Body of pancreas (tissue), 4 donors: Measurements from ENCODE around the gene BLOC1S6. TPM values are rescaled to one million over a fixed set of nuclear protein-coding genes. Genes with fewer than 3 reads are reported as not detected.

ENCODE experiments used
- ATAC-seq: fragments of 150-250 bp; one replicate; pipeline ENCODE4 v1.9.1; 2016
- DNase-seq, 4 donors: peaks; one replicate each; pipeline ENCODE4 v3.0.0-alpha.2; 2019
- H3K27ac ChIP-seq, 4 donors: fragments of 200-600 bp; sonication (generic); 1 replicate in 3 of 4; 2 replicates in 1 of 4; pipeline versions ENCODE4 v1.5.1 to v1.6.1; 2016 to 2019; ENCODE audit warnings: mild to moderate bottlenecking in 1 of 4, mixed read lengths in 1 of 4, moderate library complexity in 1 of 4
- H3K27me3 ChIP-seq, 2 donors: fragments of 200-600 bp; sonication (generic); one replicate each; pipeline ENCODE4 v1.6.0; 2016; ENCODE audit warnings: mild to moderate bottlenecking in 1 of 2
- H3K36me3 ChIP-seq, 2 donors: fragments of 200-600 bp; sonication (generic); replicated peaks in 1 of 2; 2 replicates each; pipeline ENCODE4 v1.5.1; 2016; ENCODE audit warnings: low read depth in 2 of 2; ENCODE audit not compliant: insufficient read depth in 1 of 2
- H3K4me1 ChIP-seq: fragments of 200-600 bp; sonication (generic); one replicate; pipeline ENCODE4 v1.6.0; 2016
- H3K4me3 ChIP-seq, 2 donors: fragments of 200-600 bp; sonication (generic); 1 replicate in 1 of 2; 2 replicates in 1 of 2; pipeline ENCODE4 v1.5.1; 2016 to 2019
- H3K9me3 ChIP-seq, 3 donors: fragments of 200-600 bp; sonication (generic); 1 replicate in 2 of 3; 2 replicates in 1 of 3; pipeline ENCODE4 v1.5.1; 2016
- POLR2A ChIP-seq, 3 donors: fragments of 450-650 bp; IDR thresholded peaks; one replicate each; pipeline ENCODE4 v1.6.1; 2016; ENCODE audit warnings: antibody characterized with exemption in 3 of 3, mild to moderate bottlenecking in 2 of 3
- WGBS, 2 donors: methylation state at CpG; one replicate each; pipeline ENCODE4 v1.1.5; 2017; 5-methylcytosine and 5-hydroxymethylcytosine counted together
- intact Hi-C: fragments of 100-400 bp; cut with DNase I; formaldehyde crosslinking; loops from one replicate; pipeline ENCODE4 v1.15.1; 2023
- total RNA-seq, 2 donors: library from RNA; depleted of rRNA; stranded (reverse); fragments of >200 nt; gene quantifications; one replicate each; pipeline ENCODE4 v1.1.0, GENCODE V29; 2016
- TF ChIP-seq, protein P1 (sequence below), 7 experiments: fragments of 450-650 bp in 4 of 7; fragments of 200-600 bp in 3 of 7; sonication (generic) in 3 of 7; IDR thresholded peaks; one replicate each; pipeline ENCODE4 v1.5.1; 2016 to 2019; ENCODE audit warnings: antibody characterized with exemption in 7 of 7

BLOC1S6 gene
- total RNA-seq, 2 donors from 2014 or later = 18.5 to 34.0 TPM

DNA sequence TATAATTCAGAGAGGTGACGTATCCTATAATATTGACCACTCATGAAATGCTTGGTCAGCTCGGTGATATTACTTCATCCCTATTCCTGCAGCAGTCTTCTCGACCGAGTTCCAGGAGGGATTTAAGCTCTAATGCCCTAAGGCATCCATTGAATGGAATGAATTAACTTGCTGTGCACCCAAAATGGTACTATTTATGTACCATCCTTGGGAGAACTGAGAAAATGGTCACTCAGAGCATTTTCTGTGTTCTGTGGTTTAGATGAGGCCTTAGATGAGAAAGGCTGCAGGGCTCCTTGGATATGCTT lies 638 bp downstream of the BLOC1S6 start:
- H3K36me3 ChIP-seq = no peaks in the 10 kb centered on the region
- H3K9me3 ChIP-seq = no peaks in the 10 kb centered on the region
- peaks cover 36% of the 10 kb centered on the region for H3K4me1 ChIP-seq
- DNase-seq (no peak), ATAC-seq (no peak)
- TF ChIP-seq POLR2A (IDR thresholded peaks at IDR 0.05) = no peak
- TF ChIP-seq, protein P1, sequence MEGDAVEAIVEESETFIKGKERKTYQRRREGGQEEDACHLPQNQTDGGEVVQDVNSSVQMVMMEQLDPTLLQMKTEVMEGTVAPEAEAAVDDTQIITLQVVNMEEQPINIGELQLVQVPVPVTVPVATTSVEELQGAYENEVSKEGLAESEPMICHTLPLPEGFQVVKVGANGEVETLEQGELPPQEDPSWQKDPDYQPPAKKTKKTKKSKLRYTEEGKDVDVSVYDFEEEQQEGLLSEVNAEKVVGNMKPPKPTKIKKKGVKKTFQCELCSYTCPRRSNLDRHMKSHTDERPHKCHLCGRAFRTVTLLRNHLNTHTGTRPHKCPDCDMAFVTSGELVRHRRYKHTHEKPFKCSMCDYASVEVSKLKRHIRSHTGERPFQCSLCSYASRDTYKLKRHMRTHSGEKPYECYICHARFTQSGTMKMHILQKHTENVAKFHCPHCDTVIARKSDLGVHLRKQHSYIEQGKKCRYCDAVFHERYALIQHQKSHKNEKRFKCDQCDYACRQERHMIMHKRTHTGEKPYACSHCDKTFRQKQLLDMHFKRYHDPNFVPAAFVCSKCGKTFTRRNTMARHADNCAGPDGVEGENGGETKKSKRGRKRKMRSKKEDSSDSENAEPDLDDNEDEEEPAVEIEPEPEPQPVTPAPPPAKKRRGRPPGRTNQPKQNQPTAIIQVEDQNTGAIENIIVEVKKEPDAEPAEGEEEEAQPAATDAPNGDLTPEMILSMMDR (IDR thresholded peaks at IDR 0.05) = no peak
- 0% methylated on average over 4 of the region's 4 CpGs for WGBS, 2 donors
- H3K27me3 ChIP-seq = no peaks in the 10 kb centered on the region
- peak overlapping the region; percentile 70 to 90 for H3K4me3 ChIP-seq
- intact Hi-C loops = no loop called here
- H3K27ac ChIP-seq = peak overlapping the region; percentile 92 to 100 (median 96)

DNA sequence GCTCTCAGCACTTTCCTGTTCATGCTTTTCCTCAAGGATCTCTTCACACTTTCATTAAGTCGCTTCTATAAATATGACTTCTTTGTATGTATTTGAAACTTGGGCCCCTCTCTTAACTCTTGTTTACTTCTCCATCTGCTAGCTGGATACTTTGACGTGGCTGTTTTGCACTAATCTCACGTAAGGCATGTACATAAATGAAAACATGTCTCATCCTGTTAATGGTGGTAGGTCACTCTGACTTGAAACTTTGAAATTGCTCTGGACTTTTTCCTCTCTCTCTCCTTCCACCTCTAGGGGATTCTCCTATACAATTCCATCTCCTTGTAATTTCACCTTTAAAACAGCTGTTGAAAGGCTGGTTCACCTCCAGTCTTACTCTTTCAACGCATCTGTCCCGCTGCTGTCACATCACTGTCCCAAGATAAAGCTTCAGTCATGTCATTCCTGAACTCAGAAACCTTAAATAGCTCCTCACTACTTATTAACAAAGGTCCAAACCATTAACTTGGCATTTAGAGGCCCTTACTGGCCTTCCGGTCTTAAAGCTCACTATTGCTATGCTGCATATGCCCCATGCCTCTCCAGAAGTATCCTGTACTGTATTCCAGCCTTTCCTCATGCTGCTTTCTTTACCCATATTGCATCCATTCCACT lies 1.2 kb downstream of the BLOC1S6 start:
- Histone ChIP-seq H3K27ac (peak overlapping the region in 3 of 4 donors; percentile 94 to 100 (median 99)), H3K9me3 (no peaks in the 10 kb centered on the region), H3K4me1 (peaks cover 36% of the 10 kb centered on the region), H3K4me3 (peak overlapping the region; percentile 70 to 90), H3K36me3 (no peaks in the 10 kb centered on the region), H3K27me3 (no peaks in the 10 kb centered on the region)
- 9 to 11% methylated on average over 6 of the region's 6 CpGs for WGBS, 2 donors
- ATAC-seq (no peak), DNase-seq (no peak)
- TF ChIP-seq, protein P1 (IDR thresholded peaks at IDR 0.05) = no peak
- TF ChIP-seq POLR2A (IDR thresholded peaks at IDR 0.05) = no peak
- intact Hi-C loops = no loop called here

DNA sequence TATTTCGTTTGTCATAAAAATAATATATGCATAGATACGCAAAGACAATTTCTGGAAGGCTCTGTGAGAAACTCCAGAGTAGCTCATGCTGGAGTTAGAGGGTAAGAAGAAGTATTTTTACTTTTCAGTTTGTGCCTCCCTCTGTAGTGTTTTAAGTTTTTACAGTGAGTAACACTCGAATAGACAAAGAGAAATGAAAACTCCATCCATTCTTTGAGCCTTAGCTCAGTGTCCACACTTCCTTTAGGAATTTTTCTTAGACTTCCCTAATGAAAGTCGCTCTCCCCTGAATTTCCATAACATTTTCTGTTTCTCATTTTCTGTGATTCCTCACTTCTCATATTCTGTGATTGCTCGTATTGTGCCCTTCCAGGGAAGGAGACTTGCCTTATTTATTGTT lies 2.1 kb downstream of the BLOC1S6 start:
- Histone ChIP-seq H3K27me3 (no peaks in the 10 kb centered on the region), H3K27ac (no peak overlapping the region), H3K4me3 (no peak overlapping the region), H3K36me3 (no peaks in the 10 kb centered on the region), H3K4me1 (peaks cover 36% of the 10 kb centered on the region), H3K9me3 (no peaks in the 10 kb centered on the region)
- TF ChIP-seq, protein P1 (IDR thresholded peaks at IDR 0.05) = no peak
- TF ChIP-seq POLR2A (IDR thresholded peaks at IDR 0.05) = no peak
- DNase-seq (no peak), ATAC-seq (no peak)
- intact Hi-C loops = no loop called here
- 52 to 53% methylated on average over 5 of the region's 5 CpGs for WGBS, 2 donors

DNA sequence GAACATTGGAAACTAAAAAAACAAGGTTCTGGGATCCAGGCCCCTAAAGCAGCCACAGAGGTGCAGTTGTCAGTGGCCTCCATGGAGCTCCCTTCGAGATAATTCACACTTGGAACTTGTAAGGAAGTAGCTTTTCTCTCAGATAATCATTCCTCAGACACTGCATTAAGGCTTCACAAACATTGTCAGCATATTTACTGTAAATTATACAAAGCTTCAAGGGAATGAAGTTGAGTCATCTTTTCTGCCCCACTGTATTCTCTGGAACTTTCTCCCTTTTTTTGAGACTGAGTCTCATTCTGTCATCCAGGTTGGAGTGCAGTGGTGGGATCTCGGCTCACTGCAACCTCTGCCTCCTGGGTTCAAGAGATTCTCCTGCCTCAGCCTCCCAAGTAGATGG lies 7.1 kb downstream of the BLOC1S6 start:
- 93 to 98% methylated on average over 2 of the region's 2 CpGs for WGBS, 2 donors
- Histone ChIP-seq H3K36me3 (peaks cover 0 to 3% of the 10 kb centered on the region in 2 donors), H3K9me3 (no peaks in the 10 kb centered on the region), H3K4me1 (peaks cover 10% of the 10 kb centered on the region), H3K27me3 (no peaks in the 10 kb centered on the region), H3K4me3 (no peak overlapping the region), H3K27ac (no peak overlapping the region)
- DNase-seq = no peak
- no peak for ATAC-seq
- TF ChIP-seq POLR2A (IDR thresholded peaks at IDR 0.05) = no peak
- intact Hi-C loops = no loop called here

DNA sequence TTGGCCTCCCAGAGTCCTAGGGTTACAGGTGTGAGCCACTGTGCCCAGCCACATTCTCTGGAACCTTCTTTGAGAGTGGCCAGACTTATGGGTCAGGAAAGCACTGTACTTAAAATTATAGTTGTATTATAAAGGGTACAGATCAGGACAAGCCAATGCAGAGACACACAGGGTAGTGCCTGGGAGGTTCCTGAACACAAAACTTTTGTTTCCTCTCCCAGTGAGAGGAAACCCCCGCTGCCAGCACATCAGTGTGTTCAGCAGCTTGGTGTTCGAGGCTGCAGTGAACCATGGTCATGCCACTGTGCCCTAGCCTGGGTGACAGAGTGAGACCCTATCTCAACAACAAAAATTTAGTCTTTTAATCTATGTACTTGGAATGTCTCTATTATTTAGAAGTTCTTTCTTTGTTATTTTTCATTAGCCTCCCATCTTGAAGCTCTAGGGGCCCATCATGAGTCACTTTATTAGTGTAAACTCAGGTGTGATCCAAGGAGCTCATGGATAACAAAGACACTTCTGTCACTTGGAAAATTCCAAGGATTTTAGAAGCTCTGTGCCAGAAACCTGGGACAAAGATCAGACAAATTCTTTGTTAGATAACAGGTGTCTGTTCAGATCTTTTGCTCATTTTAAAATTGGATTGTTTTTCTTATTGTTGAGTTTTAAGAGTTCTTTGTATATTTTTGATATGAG lies 7.8 kb downstream of the BLOC1S6 start:
- TF ChIP-seq, protein P1 (IDR thresholded peaks at IDR 0.05) = no peak
- no peak for TF ChIP-seq POLR2A (IDR thresholded peaks at IDR 0.05)
- H3K4me3 ChIP-seq = no peak overlapping the region
- DNase-seq (no peak), ATAC-seq (no peak)
- 92 to 100% methylated on average over 2 of the region's 2 CpGs for WGBS, 2 donors
- no peaks in the 10 kb centered on the region for H3K9me3 ChIP-seq
- H3K4me1 ChIP-seq = peaks cover 5% of the 10 kb centered on the region
- intact Hi-C loops = no loop called here
- H3K27ac ChIP-seq = no peak overlapping the region
- peaks cover 0 to 3% of the 10 kb centered on the region in 2 donors for H3K36me3 ChIP-seq
- no peaks in the 10 kb centered on the region for H3K27me3 ChIP-seq
